Endothelial cell of umbilical vein (primary cell): Measurements from ENCODE around the gene DNM2.

ENCODE experiments used
- POLR2A ChIP-seq: IDR thresholded peaks from 2 replicates; pipeline ENCODE4 v1.6.1; 2012; ENCODE audit warnings: low read depth, mild to moderate bottlenecking, control low read depth, low read length
- POLR2AphosphoS5 ChIP-seq: IDR thresholded peaks from 2 replicates; pipeline ENCODE4 v1.6.1; 2012; ENCODE audit warnings: low read depth, mild to moderate bottlenecking, control low read depth, low read length, moderate library complexity; ENCODE audit not compliant: insufficient read depth
- TF ChIP-seq, protein P1 (sequence below), 2 donors: IDR thresholded peaks; 1 replicate in 1 of 2; 2 replicates in 1 of 2; pipeline ENCODE4 v1.5.1; 2011; ENCODE audit warnings: low read length in 2 of 2, mild to moderate bottlenecking in 2 of 2, moderate library complexity in 2 of 2, control low read depth in 1 of 2, inconsistent platforms in 1 of 2, low read depth in 1 of 2; ENCODE audit not compliant: insufficient read depth in 1 of 2; ENCODE audit errors: extremely low read depth in 1 of 2

DNA sequence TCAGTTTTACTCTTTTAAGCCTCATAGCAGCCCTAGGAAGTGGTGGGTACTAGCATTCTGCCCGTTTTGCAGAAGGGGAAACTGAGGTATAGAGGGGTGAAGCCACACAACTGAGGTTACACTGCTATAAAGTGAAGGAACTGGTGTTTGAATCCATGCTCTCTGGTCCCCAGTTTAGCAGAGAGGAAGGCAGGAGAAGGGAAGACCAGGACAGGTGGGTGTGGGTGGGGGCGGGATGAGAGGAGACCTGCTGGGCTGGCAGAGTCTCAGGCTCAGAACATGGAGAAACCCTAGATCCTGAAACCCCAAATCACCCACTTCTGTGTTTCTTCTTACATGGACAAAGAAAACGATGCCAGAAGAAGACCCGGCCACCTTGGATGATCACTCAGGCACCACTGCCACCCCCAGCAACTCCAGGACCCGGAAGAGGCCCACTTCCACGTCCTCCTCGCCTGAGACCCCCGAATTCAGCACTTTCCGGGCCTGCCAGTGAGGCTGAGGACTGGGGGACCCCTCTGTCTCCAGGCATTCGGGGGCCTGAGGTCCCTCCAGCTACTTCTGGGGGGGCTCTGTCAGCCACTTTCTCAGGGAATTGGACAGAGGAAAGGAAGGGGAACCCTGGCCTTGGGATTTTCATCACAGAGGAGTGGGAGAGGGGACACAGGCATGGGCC is 151.1 kb downstream of the DNM2 start:
- TF ChIP-seq POLR2AphosphoS5 (no peak), POLR2A (no peak)
- TF ChIP-seq, protein P1, sequence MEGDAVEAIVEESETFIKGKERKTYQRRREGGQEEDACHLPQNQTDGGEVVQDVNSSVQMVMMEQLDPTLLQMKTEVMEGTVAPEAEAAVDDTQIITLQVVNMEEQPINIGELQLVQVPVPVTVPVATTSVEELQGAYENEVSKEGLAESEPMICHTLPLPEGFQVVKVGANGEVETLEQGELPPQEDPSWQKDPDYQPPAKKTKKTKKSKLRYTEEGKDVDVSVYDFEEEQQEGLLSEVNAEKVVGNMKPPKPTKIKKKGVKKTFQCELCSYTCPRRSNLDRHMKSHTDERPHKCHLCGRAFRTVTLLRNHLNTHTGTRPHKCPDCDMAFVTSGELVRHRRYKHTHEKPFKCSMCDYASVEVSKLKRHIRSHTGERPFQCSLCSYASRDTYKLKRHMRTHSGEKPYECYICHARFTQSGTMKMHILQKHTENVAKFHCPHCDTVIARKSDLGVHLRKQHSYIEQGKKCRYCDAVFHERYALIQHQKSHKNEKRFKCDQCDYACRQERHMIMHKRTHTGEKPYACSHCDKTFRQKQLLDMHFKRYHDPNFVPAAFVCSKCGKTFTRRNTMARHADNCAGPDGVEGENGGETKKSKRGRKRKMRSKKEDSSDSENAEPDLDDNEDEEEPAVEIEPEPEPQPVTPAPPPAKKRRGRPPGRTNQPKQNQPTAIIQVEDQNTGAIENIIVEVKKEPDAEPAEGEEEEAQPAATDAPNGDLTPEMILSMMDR (IDR thresholded peaks at IDR 0.05; ENCODE audit: extremely low read depth in 1 of 2, insufficient read depth in 1 of 2, low read depth in 1 of 2, low read length in 2 of 2): no peak
